HT1080 (cell line): Measurements from ENCODE around the gene PHLDB3. TPM values are rescaled to one million over a fixed set of nuclear protein-coding genes. Genes with fewer than 3 reads are reported as not detected.
"Not testable (repeated sequence)": the region's sequence is repeated elsewhere in the genome, so short reads cannot be mapped to it uniquely, and the experiment has no call there.

ENCODE experiments used
- DNase-seq: peaks from one replicate; pipeline ENCODE4 v3.0.0-alpha.2; 2015; ENCODE audit warnings: low read depth
- total RNA-seq: library from RNA; depleted of rRNA; stranded (reverse); fragments of >200 nt; shearing (Covaris generic); gene quantifications from 2 replicates; pipeline ENCODE4 v1.2.3, GENCODE V29; 2014

Gene PHLDB3
- total RNA-seq, 1 experiment from 2014 or later = 7.0 TPM

DNA sequence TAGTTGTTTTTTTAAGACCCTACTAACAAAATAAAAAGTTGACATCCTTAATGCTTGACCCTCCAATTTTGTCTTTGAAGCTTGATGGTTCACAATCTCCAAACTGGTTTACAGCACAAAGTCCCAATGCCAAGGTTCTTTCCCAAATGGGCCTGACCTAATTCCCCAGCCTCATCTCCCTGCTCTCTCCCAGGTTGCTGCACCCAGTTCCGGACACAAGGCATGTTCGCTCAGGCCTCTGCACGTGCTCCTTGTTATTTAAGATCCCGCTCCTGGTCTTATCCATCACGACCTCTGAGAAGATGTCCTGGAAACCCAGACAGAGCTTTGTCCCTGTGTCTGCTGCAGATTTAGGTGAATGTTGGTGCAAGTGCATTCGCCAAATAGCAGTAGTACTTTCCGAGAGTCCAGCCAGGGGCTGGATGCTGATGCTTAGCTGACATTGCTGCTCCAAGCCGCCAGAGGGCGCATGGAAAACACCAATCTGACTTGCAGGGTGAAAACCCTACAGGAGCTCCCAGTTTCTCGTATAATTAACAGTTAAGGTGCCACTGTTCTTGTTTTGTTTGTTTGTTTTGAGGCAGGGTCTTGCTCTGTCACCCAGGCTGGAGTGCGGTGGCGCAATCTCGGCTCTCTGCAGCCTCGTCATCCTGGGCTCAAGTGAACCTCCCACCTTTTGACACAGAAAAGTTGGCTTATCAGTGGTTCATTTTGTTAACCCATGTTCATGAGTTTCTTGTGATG, 57.6 kb downstream of the PHLDB3 start:
- DNase-seq = peak; percentile 47

DNA sequence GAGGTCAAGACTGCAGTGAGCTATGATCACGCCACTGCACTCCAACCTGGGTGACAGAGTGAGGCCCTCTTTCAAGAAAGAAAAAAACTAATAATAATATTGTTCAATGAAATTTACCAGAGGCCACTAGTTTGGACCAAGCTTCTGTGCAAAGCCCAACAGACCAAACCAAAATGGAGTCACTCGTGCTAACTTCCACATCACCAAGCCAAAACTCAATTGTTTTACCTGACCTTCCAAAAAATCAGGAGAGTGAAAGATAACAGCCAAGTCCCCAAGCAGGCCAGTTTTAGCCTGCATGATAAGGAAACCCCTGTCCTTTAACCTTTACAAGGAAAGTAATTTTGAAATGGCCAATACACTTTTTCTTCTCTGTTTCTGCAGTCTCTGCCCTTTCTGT, 59.1 kb downstream of the PHLDB3 start:
- no peak for DNase-seq

GRCh38 chr19:43444531-43445287, 59.8 kb downstream of the PHLDB3 start:
- DNase-seq = peak; percentile 17

GRCh38 chr19:43444091-43444490, 60.5 kb downstream of the PHLDB3 start:
- not testable (repeated sequence) for DNase-seq

DNA sequence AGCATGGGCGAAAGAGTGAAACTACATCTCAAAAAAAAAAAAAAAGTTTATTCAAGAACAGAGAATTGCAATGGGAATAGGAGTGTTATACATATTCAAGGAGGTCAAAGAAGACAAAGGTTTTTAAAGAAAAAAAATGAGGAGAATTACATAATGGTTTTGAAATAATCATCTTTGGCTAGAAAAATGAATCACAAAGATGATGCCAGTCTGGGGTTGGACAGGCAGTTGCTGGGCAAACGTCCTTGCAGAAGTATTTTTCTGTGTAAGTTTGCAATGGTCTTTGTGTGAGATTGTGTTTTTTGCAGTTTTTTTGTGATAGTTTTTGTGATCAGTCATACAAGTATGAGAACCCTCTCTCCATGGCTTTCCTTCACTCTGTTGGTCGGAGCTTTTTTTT, 62.8 kb downstream of the PHLDB3 start:
- no peak for DNase-seq

GRCh38 chr19:43439709-43440063, 64.9 kb downstream of the PHLDB3 start:
- DNase-seq = no peak

DNA sequence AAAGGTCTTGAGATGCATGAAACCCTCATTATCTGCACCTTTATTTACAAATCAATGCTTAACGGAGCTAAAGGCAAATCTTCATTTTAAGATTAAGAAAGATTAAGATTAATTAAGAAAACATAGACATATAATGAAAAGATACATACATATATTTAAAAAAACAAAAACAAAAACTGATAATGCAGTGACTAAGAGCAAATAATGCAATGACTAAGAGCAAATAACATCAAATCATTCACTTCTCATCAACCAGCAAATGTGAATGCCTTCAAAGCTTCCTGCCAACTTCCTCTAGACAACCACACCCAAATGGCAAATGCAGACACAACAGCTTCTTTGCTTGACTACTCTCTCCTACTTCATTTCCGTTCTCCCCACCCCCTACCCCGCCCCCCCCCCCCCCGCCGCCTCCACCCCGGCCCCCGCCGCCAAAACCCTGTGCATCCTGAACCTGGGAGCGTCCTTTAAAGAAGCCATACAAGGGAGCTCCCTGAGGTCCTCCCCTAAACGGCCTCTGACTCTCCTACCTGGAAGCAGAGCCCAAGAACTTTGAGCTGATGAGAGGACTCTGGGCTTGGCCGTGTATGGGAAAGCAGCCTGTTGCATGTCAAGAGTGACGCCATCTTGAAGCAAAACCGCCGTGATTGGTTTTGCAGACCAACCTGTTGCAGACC, 65.4 kb downstream of the PHLDB3 start:
- peak; percentile 65 for DNase-seq

- no peak for DNase-seq
Measured at GRCh38 chr19:43438291-43439031, 66.1 kb downstream of the PHLDB3 start.

DNA sequence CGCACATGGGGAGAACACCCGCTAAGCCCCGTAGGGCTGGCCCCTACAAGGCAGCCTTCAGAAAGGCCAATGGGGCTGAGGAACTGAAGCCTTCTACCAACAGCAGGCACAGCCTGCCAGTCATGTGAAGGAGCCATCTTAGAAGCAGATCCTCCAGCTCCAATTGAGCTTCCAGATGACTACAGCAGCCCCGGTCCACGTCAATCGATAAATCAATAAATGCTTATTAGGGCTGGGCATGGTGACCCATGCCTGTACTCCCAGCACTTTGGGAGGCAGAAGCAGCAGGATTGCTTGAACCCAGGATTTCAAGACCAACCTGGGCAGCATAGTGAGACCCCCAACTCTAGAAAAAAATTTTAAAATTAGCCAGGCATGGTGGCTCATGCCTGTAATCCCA, 66.8 kb downstream of the PHLDB3 start:
- no peak for DNase-seq

DNA sequence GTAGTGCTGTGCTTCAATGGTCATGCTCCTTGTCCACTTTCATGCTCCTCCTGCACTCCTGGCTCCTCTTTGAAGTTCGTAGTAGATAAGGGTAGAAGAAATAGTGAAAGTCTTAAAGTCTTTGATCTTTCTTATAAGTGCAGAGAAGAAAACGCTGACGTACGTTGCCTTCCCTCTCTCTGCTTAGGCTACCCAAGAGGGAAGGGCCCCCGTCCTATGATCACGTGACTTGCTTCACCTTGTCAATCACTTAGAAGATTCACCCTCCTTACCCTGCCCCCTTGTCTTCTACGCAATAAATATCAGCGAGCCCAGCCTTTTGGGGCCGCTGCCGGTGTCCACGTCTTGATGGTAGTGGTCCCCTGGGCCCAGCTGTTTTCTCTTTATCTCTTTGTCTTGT, 67.3 kb downstream of the PHLDB3 start:
- DNase-seq = not testable (repeated sequence)

GRCh38 chr19:43435775-43436174, 68.8 kb downstream of the PHLDB3 start:
- no peak for DNase-seq

DNA sequence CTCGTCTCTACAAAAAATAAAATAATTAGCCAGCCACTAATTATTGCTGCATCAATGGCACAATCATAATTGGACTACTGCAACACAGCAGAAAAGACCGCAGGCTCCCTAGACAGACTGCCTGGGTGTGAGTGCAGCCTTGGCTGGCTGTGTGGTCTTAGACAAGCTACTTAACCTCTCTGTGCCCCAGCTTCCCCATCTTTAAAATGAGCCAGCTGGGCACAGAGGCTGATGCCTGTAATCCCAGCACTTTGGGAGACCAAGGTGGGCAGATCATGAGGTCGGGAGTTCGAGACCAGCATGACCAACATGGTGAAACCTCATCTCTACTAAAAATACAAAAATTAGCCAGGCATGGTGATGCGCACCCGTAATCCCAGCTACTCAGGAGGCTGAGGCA, 70.9 kb downstream of the PHLDB3 start:
- DNase-seq = no peak

DNA sequence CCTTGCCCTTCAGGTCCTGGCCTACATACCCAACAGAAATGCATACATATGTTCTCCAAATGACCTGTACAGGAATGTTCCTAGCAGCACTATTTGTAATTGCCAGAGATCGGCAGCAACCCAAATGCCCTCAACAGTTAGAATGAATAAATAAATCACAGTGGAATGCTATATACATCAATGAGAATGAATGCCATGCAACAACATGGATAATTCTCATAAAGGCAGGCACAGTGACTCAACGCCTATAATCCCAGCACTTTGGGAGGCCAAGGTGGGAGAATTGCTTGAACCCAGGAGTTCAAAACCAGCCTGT, 71.2 kb downstream of the PHLDB3 start:
- DNase-seq = no peak

GRCh38 chr19:43430976-43431375, 73.6 kb downstream of the PHLDB3 start:
- DNase-seq = no peak

DNA sequence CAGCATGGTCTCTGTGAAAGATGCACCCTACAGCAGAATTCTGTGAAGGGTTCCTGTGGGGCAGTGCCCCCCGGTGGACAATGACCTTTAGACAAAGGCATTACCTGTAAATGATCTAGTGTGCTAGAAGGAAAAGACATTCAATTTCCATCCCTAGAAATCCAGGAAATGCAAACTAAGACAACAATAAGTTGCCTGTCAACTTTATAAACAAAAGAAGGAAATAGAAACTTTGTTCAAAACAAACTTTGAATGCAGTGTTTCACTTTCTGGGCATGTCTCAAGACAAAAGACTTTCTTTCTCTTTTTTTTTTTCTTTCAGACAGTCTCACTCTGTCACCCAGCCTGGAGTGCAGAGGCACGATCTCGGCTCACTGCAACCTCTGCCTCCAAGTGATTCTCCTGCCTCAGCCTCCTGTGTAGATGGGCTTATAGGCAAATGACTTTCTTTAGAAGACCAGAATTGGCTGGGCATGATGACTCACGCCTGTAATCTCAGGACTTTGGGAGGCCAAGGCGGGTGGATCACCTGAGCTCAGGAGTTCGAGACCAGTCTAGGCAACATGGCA, 74.3 kb downstream of the PHLDB3 start:
- DNase-seq = no peak

DNA sequence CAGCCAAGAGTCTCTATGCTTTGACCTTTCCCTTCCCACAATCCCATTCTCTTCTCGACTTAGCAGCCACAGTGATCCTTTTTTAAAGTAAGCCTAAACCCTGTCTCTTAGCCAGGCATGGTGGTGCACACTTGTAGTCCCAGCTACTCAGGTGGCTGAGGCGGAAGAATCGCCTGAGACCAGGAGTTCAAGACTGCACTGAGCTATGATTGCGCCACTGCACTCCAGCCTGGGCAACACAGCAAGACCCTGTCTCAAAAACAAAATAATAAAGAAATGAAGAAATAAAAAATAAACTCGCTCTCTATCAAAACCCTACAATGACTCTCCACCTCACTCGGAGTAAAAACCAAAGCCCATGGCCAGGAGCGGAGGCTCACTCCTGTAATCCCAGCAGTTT, 75.2 kb downstream of the PHLDB3 start:
- DNase-seq = no peak

GRCh38 chr19:43425567-43426392, 78.8 kb downstream of the PHLDB3 start:
- DNase-seq = no peak
